GM23338 (cell line): ENCODE results near the gene OLAH. TPM values are rescaled to one million over a fixed set of nuclear protein-coding genes. Genes with fewer than 3 reads are reported as not detected.

ENCODE experiments used
- ATAC-seq: fragments of 200-7000 bp; cut with Tn5 transposase; 3 replicates; pipeline ENCODE4 v1.9.1; 2020
- DNase-seq: peaks from one replicate; pipeline ENCODE4 v3.0.0-alpha.2; 2015; ENCODE audit warnings: low spot score
- H2AFZ ChIP-seq: fragments of 200-600 bp; sonication (generic); 2 replicates; pipeline ENCODE4 v1.8.0; 2016; ENCODE audit warnings: antibody characterized with exemption, mild to moderate bottlenecking, moderate library complexity
- H3F3A ChIP-seq: fragments of 200-600 bp; sonication (generic); replicated peaks from 2 replicates; pipeline ENCODE4 v1.8.0; 2017; ENCODE audit warnings: antibody characterized with exemption, mixed run types, low read depth
- H3K27ac ChIP-seq: fragments of 200-600 bp; sonication (generic); 2 replicates; pipeline ENCODE4 v1.6.1; 2016; ENCODE audit warnings: low read depth
- H3K27me3 ChIP-seq: fragments of 200-600 bp; sonication (generic); 2 replicates; pipeline ENCODE4 v1.8.0; 2016; ENCODE audit warnings: mild to moderate bottlenecking, mixed run types, moderate library complexity; ENCODE audit not compliant: insufficient read depth
- H3K36me3 ChIP-seq: fragments of 200-600 bp; sonication (generic); 2 replicates; pipeline ENCODE4 v1.8.0; 2016; ENCODE audit warnings: mild to moderate bottlenecking; ENCODE audit not compliant: insufficient read depth
- H3K4me1 ChIP-seq: fragments of 200-600 bp; sonication (generic); 2 replicates; pipeline ENCODE4 v1.8.0; 2016; ENCODE audit warnings: mild to moderate bottlenecking, moderate library complexity; ENCODE audit not compliant: insufficient read depth
- H3K4me2 ChIP-seq: fragments of 200-600 bp; sonication (generic); 2 replicates; pipeline ENCODE4 v1.7.1; 2017; ENCODE audit warnings: mixed run types
- H3K4me3 ChIP-seq: fragments of 200-600 bp; sonication (generic); 2 replicates; pipeline ENCODE4 v1.6.1; 2016; ENCODE audit warnings: mixed run types
- H3K79me2 ChIP-seq: fragments of 200-600 bp; sonication (generic); replicated peaks from 2 replicates; pipeline ENCODE4 v1.8.0; 2017; ENCODE audit warnings: mild to moderate bottlenecking; ENCODE audit not compliant: insufficient read depth
- H3K9me2 ChIP-seq: fragments of 200-600 bp; sonication (generic); 2 replicates; pipeline ENCODE4 v1.8.0; 2017; ENCODE audit not compliant: insufficient read depth
- H4K20me1 ChIP-seq: fragments of 200-600 bp; sonication (generic); replicated peaks from 2 replicates; pipeline ENCODE4 v1.8.0; 2017; ENCODE audit warnings: mild to moderate bottlenecking; ENCODE audit not compliant: insufficient read depth
- H3K27ac Mint-ChIP-seq: 2 replicates; pipeline ENCODE4 v1.8.0; 2020; ENCODE audit warnings: inconsistent platforms, mild to moderate bottlenecking, moderate library complexity, mixed read lengths
- H3K27me3 Mint-ChIP-seq: 3 replicates; pipeline ENCODE4 v1.8.0; 2022; ENCODE audit warnings: low read depth, mild to moderate bottlenecking, moderate library complexity, mixed read lengths, inconsistent platforms; ENCODE audit not compliant: insufficient read depth, poor library complexity
- H3K36me3 Mint-ChIP-seq: 3 replicates; pipeline ENCODE4 v1.8.0; 2021; ENCODE audit warnings: low read depth, mild to moderate bottlenecking, inconsistent platforms, moderate library complexity, mixed read lengths
- H3K4me1 Mint-ChIP-seq: 3 replicates; pipeline ENCODE4 v1.8.0; 2020; ENCODE audit warnings: mild to moderate bottlenecking, inconsistent platforms, mixed read lengths
- H3K4me3 Mint-ChIP-seq: 3 replicates; pipeline ENCODE4 v1.8.0; 2021; ENCODE audit warnings: moderate library complexity, mild to moderate bottlenecking, inconsistent platforms, mixed read lengths
- H3K9me3 Mint-ChIP-seq: 3 replicates; pipeline ENCODE4 v1.8.0; 2020; ENCODE audit warnings: moderate library complexity, mild to moderate bottlenecking, inconsistent platforms, mixed read lengths
- CREB1 ChIP-seq: fragments of 250-450 bp; sonication (Bioruptor Pico); IDR thresholded peaks from 2 replicates; pipeline ENCODE4 v1.5.0; 2020; ENCODE audit warnings: low read depth, mild to moderate bottlenecking, moderate library complexity
- EZH2 ChIP-seq: fragments of 200-600 bp; sonication (generic); IDR thresholded peaks from one replicate; pipeline ENCODE4 v1.8.0; 2017; ENCODE audit warnings: antibody characterized with exemption, mild to moderate bottlenecking, low read depth; ENCODE audit not compliant: unreplicated experiment
- EZH2phosphoT487 ChIP-seq: fragments of 200-600 bp; sonication (generic); IDR thresholded peaks from one replicate; pipeline ENCODE4 v1.8.1; 2018; ENCODE audit warnings: antibody characterized with exemption; ENCODE audit not compliant: unreplicated experiment
- JUNB ChIP-seq: IDR thresholded peaks from one replicate; pipeline ENCODE4 v1.6.1; 2016; ENCODE audit warnings: antibody characterized with exemption; ENCODE audit not compliant: unreplicated experiment
- NANOG ChIP-seq: IDR thresholded peaks from 2 replicates; pipeline ENCODE4 v1.6.1; 2016; ENCODE audit warnings: antibody characterized with exemption, borderline replicate concordance
- POLR2AphosphoS5 ChIP-seq: IDR thresholded peaks from 2 replicates; pipeline ENCODE4 v1.6.1; 2016; ENCODE audit warnings: antibody characterized with exemption, low read depth
- STAT1 ChIP-seq: IDR thresholded peaks from one replicate; pipeline ENCODE4 v1.6.1; 2016; ENCODE audit warnings: antibody characterized with exemption; ENCODE audit not compliant: unreplicated experiment
- ZNF114 ChIP-seq: fragments of 250-450 bp; sonication (Bioruptor Pico); IDR thresholded peaks from 2 replicates; pipeline ENCODE4 v1.5.0; 2020; ENCODE audit warnings: mild to moderate bottlenecking, moderate library complexity
- ZNF331 ChIP-seq: fragments of 250-450 bp; sonication (Bioruptor Pico); IDR thresholded peaks from 2 replicates; pipeline ENCODE4 v1.5.0; 2020; ENCODE audit warnings: low read depth, mild to moderate bottlenecking, moderate library complexity
- polyA plus RNA-seq: library from polyadenylated mRNA; unstranded; fragments of >200 nt; fragmentation: Nextera tagmentation; extraction: Ambion mirVana; gene quantifications from 2 replicates; pipeline ENCODE4 v1.2.1, GENCODE V29; 2016
- total RNA-seq: library from RNA; depleted of rRNA; stranded (reverse); fragments of >200 nt; shearing (Covaris generic); gene quantifications from 2 replicates; pipeline ENCODE4 v1.2.3, GENCODE V29; 2014
- TF ChIP-seq, protein P1 (sequence below): IDR thresholded peaks from one replicate; pipeline ENCODE4 v1.6.1; 2018; ENCODE audit warnings: antibody characterized with exemption; ENCODE audit not compliant: unreplicated experiment
- TF ChIP-seq, protein P2 (sequence below), 2 experiments: fragments of 200-600 bp in 1 of 2; sonication (generic) in 1 of 2; conservative IDR thresholded peaks; 2 replicates each; pipeline versions ENCODE4 v1.5.1 to v1.6.1; 2016 to 2017; ENCODE audit warnings: antibody characterized with exemption in 2 of 2, low read depth in 2 of 2, mild to moderate bottlenecking in 2 of 2, moderate library complexity in 1 of 2
- TF ChIP-seq, protein P3 (sequence below): fragments of 250-450 bp; sonication (Bioruptor Pico); IDR thresholded peaks from 2 replicates; pipeline ENCODE4 v1.5.0; 2020; ENCODE audit warnings: mild to moderate bottlenecking, moderate library complexity

OLAH gene
- total and polyA plus RNA-seq, 2 experiments from 2014 or later = not detected

DNA sequence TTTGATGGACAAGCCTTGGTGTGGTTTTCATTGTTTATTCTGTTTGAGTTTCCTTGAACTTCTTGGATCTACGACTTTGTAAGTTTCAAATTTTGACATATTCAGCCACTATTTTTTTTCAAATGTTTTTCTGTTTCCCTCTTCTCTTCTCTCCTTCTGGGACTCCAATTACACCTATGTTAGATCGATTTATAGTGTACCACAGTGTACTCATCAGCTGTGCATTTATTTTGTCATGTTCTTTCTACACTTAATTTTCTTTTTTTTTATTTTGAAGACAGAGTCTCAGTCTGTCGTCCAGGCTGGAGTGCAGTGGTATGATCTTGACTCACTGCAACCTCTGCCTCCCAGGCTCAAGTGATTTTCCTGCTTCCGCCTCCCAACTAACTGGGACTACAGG is 16.2 kb downstream of the OLAH start:
- ATAC-seq (no peak), DNase-seq (no peak)
- Mint-ChIP-seq H3K4me1 (no peaks in the 10 kb centered on the region), H3K9me3 (peaks cover 19% of the 10 kb centered on the region), H3K36me3 (peaks cover 4% of the 10 kb centered on the region; the same call in 1 of the 3 replicates), H3K27ac (no peak overlapping the region), H3K4me3 (no peak overlapping the region), H3K27me3 (peaks cover 2% of the 10 kb centered on the region)
- Histone ChIP-seq H4K20me1 (no peaks in the 10 kb centered on the region), H3K27ac (no peak overlapping the region), H3K4me1 (no peaks in the 10 kb centered on the region), H3K4me2 (no peak overlapping the region), H3K36me3 (no peaks in the 10 kb centered on the region), H3K4me3 (no peak overlapping the region), H3F3A (no peaks in the 10 kb centered on the region), H3K9me2 (no peaks in the 10 kb centered on the region), H3K27me3 (no peaks in the 10 kb centered on the region), H2AFZ (no peak overlapping the region), H3K79me2 (no peaks in the 10 kb centered on the region)
- TF ChIP-seq CREB1 (CRISPR knock-in tag) (no peak), JUNB (no peak)

DNA sequence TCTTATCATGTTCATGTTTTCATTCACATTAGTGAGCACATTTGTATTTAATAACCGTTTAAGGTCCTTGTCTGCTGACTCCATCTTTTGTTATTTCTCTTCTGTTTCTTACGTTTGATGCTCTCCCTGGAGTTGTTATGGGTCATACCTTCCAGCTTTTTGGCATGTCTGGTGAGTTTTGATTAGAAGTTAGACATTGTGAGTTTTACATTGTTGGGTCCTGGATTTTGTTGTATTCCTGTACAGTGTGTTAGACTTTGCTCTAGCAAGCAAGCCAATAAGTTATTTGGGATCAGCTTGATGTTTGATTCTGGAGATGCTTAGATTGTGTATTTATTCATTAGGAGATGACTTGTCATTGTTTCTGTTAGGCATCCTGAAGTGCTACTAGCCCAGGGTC is 16.9 kb downstream of the OLAH start:
- Mint-ChIP-seq H3K27ac (no peak overlapping the region), H3K27me3 (peaks cover 2% of the 10 kb centered on the region), H3K9me3 (peaks cover 23% of the 10 kb centered on the region), H3K36me3 (peaks cover 4% of the 10 kb centered on the region; the same call in 1 of the 3 replicates), H3K4me1 (no peaks in the 10 kb centered on the region), H3K4me3 (no peak overlapping the region)
- Histone ChIP-seq H3K4me1 (no peaks in the 10 kb centered on the region), H3K36me3 (no peaks in the 10 kb centered on the region), H3F3A (no peaks in the 10 kb centered on the region), H3K4me2 (no peak overlapping the region), H4K20me1 (no peaks in the 10 kb centered on the region), H2AFZ (no peak overlapping the region), H3K4me3 (no peak overlapping the region), H3K27ac (no peak overlapping the region), H3K9me2 (no peaks in the 10 kb centered on the region; the same call in 1 of the 2 replicates), H3K79me2 (no peaks in the 10 kb centered on the region), H3K27me3 (no peaks in the 10 kb centered on the region)
- DNase-seq (no peak), ATAC-seq (no peak)
- TF ChIP-seq POLR2AphosphoS5 = no peak
- no peak for TF ChIP-seq ZNF114 (CRISPR knock-in tag)
- TF ChIP-seq NANOG = no peak
- TF ChIP-seq, protein P1, sequence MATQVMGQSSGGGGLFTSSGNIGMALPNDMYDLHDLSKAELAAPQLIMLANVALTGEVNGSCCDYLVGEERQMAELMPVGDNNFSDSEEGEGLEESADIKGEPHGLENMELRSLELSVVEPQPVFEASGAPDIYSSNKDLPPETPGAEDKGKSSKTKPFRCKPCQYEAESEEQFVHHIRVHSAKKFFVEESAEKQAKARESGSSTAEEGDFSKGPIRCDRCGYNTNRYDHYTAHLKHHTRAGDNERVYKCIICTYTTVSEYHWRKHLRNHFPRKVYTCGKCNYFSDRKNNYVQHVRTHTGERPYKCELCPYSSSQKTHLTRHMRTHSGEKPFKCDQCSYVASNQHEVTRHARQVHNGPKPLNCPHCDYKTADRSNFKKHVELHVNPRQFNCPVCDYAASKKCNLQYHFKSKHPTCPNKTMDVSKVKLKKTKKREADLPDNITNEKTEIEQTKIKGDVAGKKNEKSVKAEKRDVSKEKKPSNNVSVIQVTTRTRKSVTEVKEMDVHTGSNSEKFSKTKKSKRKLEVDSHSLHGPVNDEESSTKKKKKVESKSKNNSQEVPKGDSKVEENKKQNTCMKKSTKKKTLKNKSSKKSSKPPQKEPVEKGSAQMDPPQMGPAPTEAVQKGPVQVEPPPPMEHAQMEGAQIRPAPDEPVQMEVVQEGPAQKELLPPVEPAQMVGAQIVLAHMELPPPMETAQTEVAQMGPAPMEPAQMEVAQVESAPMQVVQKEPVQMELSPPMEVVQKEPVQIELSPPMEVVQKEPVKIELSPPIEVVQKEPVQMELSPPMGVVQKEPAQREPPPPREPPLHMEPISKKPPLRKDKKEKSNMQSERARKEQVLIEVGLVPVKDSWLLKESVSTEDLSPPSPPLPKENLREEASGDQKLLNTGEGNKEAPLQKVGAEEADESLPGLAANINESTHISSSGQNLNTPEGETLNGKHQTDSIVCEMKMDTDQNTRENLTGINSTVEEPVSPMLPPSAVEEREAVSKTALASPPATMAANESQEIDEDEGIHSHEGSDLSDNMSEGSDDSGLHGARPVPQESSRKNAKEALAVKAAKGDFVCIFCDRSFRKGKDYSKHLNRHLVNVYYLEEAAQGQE = no peak
- no peak for TF ChIP-seq EZH2phosphoT487
- no peak for TF ChIP-seq JUNB
- TF ChIP-seq, protein P2, sequence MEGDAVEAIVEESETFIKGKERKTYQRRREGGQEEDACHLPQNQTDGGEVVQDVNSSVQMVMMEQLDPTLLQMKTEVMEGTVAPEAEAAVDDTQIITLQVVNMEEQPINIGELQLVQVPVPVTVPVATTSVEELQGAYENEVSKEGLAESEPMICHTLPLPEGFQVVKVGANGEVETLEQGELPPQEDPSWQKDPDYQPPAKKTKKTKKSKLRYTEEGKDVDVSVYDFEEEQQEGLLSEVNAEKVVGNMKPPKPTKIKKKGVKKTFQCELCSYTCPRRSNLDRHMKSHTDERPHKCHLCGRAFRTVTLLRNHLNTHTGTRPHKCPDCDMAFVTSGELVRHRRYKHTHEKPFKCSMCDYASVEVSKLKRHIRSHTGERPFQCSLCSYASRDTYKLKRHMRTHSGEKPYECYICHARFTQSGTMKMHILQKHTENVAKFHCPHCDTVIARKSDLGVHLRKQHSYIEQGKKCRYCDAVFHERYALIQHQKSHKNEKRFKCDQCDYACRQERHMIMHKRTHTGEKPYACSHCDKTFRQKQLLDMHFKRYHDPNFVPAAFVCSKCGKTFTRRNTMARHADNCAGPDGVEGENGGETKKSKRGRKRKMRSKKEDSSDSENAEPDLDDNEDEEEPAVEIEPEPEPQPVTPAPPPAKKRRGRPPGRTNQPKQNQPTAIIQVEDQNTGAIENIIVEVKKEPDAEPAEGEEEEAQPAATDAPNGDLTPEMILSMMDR (conservative IDR thresholded peaks at IDR 0.05; ENCODE audit: low read depth in 2 of 2) = no peak
- TF ChIP-seq ZNF331 (CRISPR knock-in tag) = no peak
- no peak for TF ChIP-seq STAT1
- TF ChIP-seq EZH2 = no peak
- TF ChIP-seq, protein P3, sequence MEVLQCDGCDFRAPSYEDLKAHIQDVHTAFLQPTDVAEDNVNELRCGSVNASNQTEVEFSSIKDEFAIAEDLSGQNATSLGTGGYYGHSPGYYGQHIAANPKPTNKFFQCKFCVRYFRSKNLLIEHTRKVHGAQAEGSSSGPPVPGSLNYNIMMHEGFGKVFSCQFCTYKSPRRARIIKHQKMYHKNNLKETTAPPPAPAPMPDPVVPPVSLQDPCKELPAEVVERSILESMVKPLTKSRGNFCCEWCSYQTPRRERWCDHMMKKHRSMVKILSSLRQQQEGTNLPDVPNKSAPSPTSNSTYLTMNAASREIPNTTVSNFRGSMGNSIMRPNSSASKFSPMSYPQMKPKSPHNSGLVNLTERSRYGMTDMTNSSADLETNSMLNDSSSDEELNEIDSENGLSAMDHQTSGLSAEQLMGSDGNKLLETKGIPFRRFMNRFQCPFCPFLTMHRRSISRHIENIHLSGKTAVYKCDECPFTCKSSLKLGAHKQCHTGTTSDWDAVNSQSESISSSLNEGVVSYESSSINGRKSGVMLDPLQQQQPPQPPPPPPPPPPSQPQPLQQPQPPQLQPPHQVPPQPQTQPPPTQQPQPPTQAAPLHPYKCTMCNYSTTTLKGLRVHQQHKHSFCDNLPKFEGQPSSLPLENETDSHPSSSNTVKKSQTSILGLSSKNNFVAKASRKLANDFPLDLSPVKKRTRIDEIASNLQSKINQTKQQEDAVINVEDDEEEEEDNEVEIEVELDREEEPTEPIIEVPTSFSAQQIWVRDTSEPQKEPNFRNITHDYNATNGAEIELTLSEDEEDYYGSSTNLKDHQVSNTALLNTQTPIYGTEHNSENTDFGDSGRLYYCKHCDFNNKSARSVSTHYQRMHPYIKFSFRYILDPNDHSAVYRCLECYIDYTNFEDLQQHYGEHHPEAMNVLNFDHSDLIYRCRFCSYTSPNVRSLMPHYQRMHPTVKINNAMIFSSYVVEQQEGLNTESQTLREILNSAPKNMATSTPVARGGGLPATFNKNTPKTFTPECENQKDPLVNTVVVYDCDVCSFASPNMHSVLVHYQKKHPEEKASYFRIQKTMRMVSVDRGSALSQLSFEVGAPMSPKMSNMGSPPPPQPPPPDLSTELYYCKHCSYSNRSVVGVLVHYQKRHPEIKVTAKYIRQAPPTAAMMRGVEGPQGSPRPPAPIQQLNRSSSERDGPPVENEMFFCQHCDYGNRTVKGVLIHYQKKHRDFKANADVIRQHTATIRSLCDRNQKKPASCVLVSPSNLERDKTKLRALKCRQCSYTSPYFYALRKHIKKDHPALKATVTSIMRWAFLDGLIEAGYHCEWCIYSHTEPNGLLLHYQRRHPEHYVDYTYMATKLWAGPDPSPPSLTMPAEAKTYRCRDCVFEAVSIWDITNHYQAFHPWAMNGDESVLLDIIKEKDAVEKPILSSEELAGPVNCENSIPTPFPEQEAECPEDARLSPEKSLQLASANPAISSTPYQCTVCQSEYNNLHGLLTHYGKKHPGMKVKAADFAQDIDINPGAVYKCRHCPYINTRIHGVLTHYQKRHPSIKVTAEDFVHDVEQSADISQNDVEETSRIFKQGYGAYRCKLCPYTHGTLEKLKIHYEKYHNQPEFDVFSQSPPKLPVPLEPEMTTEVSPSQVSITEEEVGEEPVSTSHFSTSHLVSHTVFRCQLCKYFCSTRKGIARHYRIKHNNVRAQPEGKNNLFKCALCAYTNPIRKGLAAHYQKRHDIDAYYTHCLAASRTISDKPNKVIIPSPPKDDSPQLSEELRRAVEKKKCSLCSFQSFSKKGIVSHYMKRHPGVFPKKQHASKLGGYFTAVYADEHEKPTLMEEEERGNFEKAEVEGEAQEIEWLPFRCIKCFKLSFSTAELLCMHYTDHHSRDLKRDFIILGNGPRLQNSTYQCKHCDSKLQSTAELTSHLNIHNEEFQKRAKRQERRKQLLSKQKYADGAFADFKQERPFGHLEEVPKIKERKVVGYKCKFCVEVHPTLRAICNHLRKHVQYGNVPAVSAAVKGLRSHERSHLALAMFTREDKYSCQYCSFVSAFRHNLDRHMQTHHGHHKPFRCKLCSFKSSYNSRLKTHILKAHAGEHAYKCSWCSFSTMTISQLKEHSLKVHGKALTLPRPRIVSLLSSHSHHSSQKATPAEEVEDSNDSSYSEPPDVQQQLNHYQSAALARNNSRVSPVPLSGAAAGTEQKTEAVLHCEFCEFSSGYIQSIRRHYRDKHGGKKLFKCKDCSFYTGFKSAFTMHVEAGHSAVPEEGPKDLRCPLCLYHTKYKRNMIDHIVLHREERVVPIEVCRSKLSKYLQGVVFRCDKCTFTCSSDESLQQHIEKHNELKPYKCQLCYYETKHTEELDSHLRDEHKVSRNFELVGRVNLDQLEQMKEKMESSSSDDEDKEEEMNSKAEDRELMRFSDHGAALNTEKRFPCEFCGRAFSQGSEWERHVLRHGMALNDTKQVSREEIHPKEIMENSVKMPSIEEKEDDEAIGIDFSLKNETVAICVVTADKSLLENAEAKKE (CRISPR knock-in tag) = no peak
